Measurements from ENCODE around the gene ADAMTS7. TPM values are rescaled to one million over a fixed set of nuclear protein-coding genes. Genes with fewer than 3 reads are reported as not detected.
"Not testable (repeated sequence)": the region's sequence is repeated elsewhere in the genome, so short reads cannot be mapped to it uniquely, and the experiment has no call there.

Gene ADAMTS7
- total RNA-seq, 1 donor from 2014 or later, result 27.4 TPM

DNA sequence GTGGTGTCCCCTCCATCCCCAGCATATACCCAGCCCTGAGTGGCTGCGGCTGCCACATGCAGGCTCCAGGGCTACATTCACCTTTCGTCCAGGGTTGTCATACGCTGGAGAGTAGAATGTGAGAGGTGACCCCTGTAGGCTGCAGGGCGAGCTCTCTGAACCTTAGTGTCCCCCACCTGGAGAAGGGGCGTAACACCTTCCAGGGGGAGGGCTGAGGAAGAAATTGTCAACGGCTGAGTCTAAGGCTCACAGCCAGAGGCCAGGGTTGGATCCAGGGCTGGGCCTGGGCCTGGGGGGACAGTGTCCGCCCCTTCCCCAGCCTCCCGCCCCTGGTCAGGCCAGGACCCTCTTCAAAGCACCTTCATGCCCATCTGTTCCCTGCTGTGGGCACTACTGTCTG lies 53.2 kb downstream of the ADAMTS7 start:
- not testable (repeated sequence) for H3K36me3 ChIP-seq (ENCODE audit: control insufficient read depth, insufficient read depth, low read length); H3K27me3 ChIP-seq (ENCODE audit: control insufficient read depth, insufficient read depth, low read length); H3K4me3 ChIP-seq (ENCODE audit: low read depth, low read length); DNase-seq (ENCODE audit: low read depth)

DNA sequence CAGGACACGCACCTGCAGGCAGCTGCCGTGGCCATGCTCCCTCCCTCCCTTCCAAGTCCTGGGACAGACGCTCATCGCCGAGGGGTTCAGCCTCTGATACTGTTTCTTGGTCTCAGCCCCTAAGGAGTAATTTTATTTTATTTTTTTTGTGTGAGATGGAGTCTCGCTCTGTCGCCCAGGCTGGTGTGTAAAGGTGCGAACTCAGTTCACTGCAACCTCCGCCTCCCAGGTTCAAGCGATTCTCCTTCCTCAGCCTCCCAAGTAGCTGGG lies 53.7 kb downstream of the ADAMTS7 start:
- no peaks in the 10 kb centered on the region for H3K27me3 ChIP-seq (ENCODE audit: control insufficient read depth, insufficient read depth, low read length)
- no peak overlapping the region for H3K4me3 ChIP-seq (ENCODE audit: low read depth, low read length)
- H3K36me3 ChIP-seq (ENCODE audit: control insufficient read depth, insufficient read depth, low read length), result no peaks in the 10 kb centered on the region
- no peak for DNase-seq (ENCODE audit: low read depth)
- TF ChIP-seq, protein P1, sequence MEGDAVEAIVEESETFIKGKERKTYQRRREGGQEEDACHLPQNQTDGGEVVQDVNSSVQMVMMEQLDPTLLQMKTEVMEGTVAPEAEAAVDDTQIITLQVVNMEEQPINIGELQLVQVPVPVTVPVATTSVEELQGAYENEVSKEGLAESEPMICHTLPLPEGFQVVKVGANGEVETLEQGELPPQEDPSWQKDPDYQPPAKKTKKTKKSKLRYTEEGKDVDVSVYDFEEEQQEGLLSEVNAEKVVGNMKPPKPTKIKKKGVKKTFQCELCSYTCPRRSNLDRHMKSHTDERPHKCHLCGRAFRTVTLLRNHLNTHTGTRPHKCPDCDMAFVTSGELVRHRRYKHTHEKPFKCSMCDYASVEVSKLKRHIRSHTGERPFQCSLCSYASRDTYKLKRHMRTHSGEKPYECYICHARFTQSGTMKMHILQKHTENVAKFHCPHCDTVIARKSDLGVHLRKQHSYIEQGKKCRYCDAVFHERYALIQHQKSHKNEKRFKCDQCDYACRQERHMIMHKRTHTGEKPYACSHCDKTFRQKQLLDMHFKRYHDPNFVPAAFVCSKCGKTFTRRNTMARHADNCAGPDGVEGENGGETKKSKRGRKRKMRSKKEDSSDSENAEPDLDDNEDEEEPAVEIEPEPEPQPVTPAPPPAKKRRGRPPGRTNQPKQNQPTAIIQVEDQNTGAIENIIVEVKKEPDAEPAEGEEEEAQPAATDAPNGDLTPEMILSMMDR (IDR thresholded peaks at IDR 0.05; ENCODE audit: insufficient read depth, low read length, poor library complexity, severe bottlenecking), result no peak

GRCh38 chr15:78756781-78757635 lies 54.3 kb downstream of the ADAMTS7 start:
- peak; percentile 55 for DNase-seq (ENCODE audit: low read depth)
- not testable (repeated sequence) for H3K36me3 ChIP-seq (ENCODE audit: control insufficient read depth, insufficient read depth, low read length); H3K4me3 ChIP-seq (ENCODE audit: low read depth, low read length); H3K27me3 ChIP-seq (ENCODE audit: control insufficient read depth, insufficient read depth, low read length)

- DNase-seq (ENCODE audit: low read depth), result peak; percentile 50
- not testable (repeated sequence) for H3K36me3 ChIP-seq (ENCODE audit: control insufficient read depth, insufficient read depth, low read length); H3K27me3 ChIP-seq (ENCODE audit: control insufficient read depth, insufficient read depth, low read length); H3K4me3 ChIP-seq (ENCODE audit: low read depth, low read length)
- TF ChIP-seq, protein P1 (IDR thresholded peaks at IDR 0.05; ENCODE audit: insufficient read depth, low read length, poor library complexity, severe bottlenecking), result peak; percentile 27
These were observed 55.2 kb downstream of the ADAMTS7 start for GRCh38 chr15:78755900-78756591.

DNA sequence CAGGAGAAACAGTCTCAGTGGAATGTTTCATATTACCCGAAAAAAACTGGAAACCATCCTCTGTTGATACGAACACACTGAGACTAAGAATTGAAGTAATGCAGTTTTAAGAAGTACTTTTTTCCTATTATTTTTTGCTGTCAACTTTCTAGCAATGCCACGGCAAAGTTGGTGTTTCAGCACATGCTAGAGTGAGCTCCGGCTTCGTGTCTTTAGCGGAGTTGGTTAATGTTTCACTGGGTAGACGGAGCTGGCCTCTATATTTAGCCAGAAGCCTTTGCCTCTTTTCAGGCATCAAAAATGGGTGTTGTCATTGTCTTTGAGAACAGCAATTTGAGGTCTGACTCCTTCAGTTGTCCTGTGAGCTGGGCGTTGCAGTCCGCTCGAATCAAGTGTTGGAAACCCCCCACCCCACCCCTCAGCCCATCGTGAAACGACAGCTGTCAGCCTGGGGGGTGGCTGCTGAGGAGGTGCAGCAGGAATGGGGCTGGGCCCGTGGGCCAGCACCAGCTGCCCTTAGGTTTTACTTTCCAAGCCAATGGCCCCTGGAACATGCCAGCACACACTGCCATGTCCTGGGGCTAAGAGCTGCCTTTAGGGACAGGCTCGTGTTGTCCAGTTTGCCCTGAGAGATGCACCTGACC lies 56.5 kb downstream of the ADAMTS7 start:
- peak; percentile 23 for DNase-seq (ENCODE audit: low read depth)
- H3K4me3 ChIP-seq (ENCODE audit: low read depth, low read length); H3K27me3 ChIP-seq (ENCODE audit: control insufficient read depth, insufficient read depth, low read length); H3K36me3 ChIP-seq (ENCODE audit: control insufficient read depth, insufficient read depth, low read length): not testable (repeated sequence)

- H3K4me3 ChIP-seq (ENCODE audit: low read depth, low read length); H3K27me3 ChIP-seq (ENCODE audit: control insufficient read depth, insufficient read depth, low read length); DNase-seq (ENCODE audit: low read depth): not testable (repeated sequence)
These were observed 57.3 kb downstream of the ADAMTS7 start for GRCh38 chr15:78753751-78754535.

GRCh38 chr15:78753359-78753659 lies 58.0 kb downstream of the ADAMTS7 start:
- not testable (repeated sequence) for H3K27me3 ChIP-seq (ENCODE audit: control insufficient read depth, insufficient read depth, low read length); H3K36me3 ChIP-seq (ENCODE audit: control insufficient read depth, insufficient read depth, low read length); DNase-seq (ENCODE audit: low read depth); H3K4me3 ChIP-seq (ENCODE audit: low read depth, low read length)

More at GRCh38 chr15:78753751-78754535, 57.3 kb downstream of the ADAMTS7 start:
- H3K36me3 ChIP-seq (ENCODE audit: control insufficient read depth, insufficient read depth, low read length), result not testable (repeated sequence)
